NCI-H1436 (cell line): ENCODE results near the gene SLC6A12.
A peak's percentile ranks its signal among the peaks of the same experiment; 100 is the strongest.
"Not testable (repeated sequence)": the region's sequence is repeated elsewhere in the genome, so short reads cannot be mapped to it uniquely, and the experiment has no call there.

Source experiments
- DNase-seq: peaks from one replicate; lab custom pipeline; 2025; lab: John Stamatoyannopoulos, UW

SLC6A12 gene

GRCh38 chr12:197347-197746 lies 16.6 kb downstream of the SLC6A12 start:
- no peak for DNase-seq

GRCh38 chr12:196436-196835 lies 17.5 kb downstream of the SLC6A12 start:
- no peak for DNase-seq

- no peak for DNase-seq
These were observed 18.0 kb downstream of the SLC6A12 start for GRCh38 chr12:195951-196350.

GRCh38 chr12:195156-195555 lies 18.8 kb downstream of the SLC6A12 start:
- no peak for DNase-seq

GRCh38 chr12:194276-194675 lies 19.7 kb downstream of the SLC6A12 start:
- no peak for DNase-seq

- no peak for DNase-seq
These were observed 20.7 kb downstream of the SLC6A12 start for GRCh38 chr12:193261-193660.

GRCh38 chr12:191541-191940 lies 22.4 kb downstream of the SLC6A12 start:
- DNase-seq, result no peak

GRCh38 chr12:190881-191280 lies 23.1 kb downstream of the SLC6A12 start:
- no peak for DNase-seq

GRCh38 chr12:189622-189962 lies 24.4 kb downstream of the SLC6A12 start:
- DNase-seq, result no peak

GRCh38 chr12:188910-189621 lies 24.9 kb downstream of the SLC6A12 start:
- peak; percentile 54 for DNase-seq

GRCh38 chr12:187986-188909 lies 25.7 kb downstream of the SLC6A12 start:
- not testable (repeated sequence) for DNase-seq

GRCh38 chr12:186006-186625 lies 27.8 kb downstream of the SLC6A12 start:
- no peak for DNase-seq

- no peak for DNase-seq
These were observed 28.4 kb downstream of the SLC6A12 start for GRCh38 chr12:185576-185955.

- DNase-seq, result no peak
These were observed 29.0 kb downstream of the SLC6A12 start for GRCh38 chr12:184811-185575.

- DNase-seq, result no peak
These were observed 31.5 kb downstream of the SLC6A12 start for GRCh38 chr12:182381-182892.

GRCh38 chr12:181921-182320 lies 32.0 kb downstream of the SLC6A12 start:
- DNase-seq, result no peak

- no peak for DNase-seq
These were observed 33.5 kb downstream of the SLC6A12 start for GRCh38 chr12:180445-180844.

GRCh38 chr12:179885-180284 lies 34.1 kb downstream of the SLC6A12 start:
- no peak for DNase-seq

- no peak for DNase-seq
These were observed 34.6 kb downstream of the SLC6A12 start for GRCh38 chr12:179131-179884.

GRCh38 chr12:178829-179109 lies 35.2 kb downstream of the SLC6A12 start:
- no peak for DNase-seq
